GM19372 (cell line): Measurements from ENCODE around the gene NLRP13.
"Not testable (repeated sequence)": the region's sequence is repeated elsewhere in the genome, so short reads cannot be mapped to it uniquely, and the experiment has no call there.

Experiments
- ATAC-seq: cut with Tn5 transposase; IDR thresholded peaks from one replicate; pipeline ENCODE4 v1.9.1; 2021; ENCODE audit warnings: mild to moderate bottlenecking, low read depth, moderate library complexity; ENCODE audit not compliant: unreplicated experiment

NLRP13 gene, protein sequence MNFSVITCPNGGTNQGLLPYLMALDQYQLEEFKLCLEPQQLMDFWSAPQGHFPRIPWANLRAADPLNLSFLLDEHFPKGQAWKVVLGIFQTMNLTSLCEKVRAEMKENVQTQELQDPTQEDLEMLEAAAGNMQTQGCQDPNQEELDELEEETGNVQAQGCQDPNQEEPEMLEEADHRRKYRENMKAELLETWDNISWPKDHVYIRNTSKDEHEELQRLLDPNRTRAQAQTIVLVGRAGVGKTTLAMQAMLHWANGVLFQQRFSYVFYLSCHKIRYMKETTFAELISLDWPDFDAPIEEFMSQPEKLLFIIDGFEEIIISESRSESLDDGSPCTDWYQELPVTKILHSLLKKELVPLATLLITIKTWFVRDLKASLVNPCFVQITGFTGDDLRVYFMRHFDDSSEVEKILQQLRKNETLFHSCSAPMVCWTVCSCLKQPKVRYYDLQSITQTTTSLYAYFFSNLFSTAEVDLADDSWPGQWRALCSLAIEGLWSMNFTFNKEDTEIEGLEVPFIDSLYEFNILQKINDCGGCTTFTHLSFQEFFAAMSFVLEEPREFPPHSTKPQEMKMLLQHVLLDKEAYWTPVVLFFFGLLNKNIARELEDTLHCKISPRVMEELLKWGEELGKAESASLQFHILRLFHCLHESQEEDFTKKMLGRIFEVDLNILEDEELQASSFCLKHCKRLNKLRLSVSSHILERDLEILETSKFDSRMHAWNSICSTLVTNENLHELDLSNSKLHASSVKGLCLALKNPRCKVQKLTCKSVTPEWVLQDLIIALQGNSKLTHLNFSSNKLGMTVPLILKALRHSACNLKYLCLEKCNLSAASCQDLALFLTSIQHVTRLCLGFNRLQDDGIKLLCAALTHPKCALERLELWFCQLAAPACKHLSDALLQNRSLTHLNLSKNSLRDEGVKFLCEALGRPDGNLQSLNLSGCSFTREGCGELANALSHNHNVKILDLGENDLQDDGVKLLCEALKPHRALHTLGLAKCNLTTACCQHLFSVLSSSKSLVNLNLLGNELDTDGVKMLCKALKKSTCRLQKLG

DNA sequence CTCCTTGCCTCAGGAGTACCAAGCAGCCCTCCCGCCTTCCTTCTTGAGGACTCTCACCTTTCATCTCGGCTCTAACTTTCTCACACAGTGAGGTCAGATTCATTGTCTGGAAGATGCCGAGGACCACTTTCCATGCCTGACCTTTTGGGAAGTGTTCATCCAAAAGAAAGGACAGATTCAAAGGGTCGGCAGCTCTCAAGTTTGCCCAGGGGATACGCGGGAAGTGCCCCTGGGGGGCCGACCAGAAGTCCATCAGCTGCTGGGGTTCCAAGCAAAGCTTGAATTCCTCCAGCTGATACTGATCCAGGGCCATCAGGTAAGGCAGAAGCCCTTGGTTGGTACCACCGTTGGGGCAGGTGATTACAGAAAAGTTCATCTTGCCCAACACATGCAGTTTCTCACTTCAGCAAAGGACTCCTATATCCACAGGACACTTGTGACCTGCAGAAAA, at the start of gene NLRP13:
TSS of gene NLRP13 (minus strand) at position 401 of the 451 bp plus-strand sequence. CDS start at position 376, 25 bp downstream.
- ATAC-seq = no peak

DNA sequence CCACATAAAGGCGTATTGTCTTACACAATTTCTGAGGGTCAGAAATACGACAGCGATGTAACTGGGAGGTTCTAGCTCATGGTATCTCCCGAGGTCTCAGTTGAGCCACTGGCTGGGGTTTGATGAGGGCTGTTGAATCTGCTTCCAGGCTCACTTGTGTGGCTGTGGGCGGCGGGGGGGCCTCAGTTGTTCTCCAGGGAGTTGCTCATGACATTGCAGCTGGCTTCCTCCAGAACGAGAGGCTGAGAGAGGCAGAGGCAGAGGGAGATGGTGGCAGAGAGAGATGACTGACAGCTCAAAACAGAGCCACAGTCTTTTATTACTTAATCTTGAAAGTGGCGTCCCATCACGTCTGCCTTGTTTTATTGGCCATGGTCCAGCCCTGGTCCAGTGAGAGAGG, 48.3 kb upstream of the NLRP13 start:
- no peak for ATAC-seq

DNA sequence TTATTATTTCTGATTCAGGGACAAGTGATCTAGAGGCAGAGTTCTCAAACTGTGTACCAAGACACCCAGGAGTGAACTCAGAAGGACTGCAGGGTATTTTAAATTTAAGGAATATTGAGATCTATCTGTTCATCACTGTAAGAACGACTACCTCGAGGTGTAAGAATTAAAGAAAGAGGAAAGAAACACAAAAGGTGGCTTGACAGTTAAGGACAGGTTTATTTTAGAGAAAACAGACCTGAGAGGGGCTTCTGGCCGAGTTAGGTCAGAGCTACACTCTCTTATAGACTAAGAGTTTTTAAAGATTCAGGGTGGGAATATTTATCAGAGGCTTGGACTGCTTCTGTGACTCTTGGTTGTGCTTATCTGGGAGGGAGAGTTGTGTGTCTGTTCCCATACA, 41.8 kb upstream of the NLRP13 start:
- ATAC-seq = no peak

DNA sequence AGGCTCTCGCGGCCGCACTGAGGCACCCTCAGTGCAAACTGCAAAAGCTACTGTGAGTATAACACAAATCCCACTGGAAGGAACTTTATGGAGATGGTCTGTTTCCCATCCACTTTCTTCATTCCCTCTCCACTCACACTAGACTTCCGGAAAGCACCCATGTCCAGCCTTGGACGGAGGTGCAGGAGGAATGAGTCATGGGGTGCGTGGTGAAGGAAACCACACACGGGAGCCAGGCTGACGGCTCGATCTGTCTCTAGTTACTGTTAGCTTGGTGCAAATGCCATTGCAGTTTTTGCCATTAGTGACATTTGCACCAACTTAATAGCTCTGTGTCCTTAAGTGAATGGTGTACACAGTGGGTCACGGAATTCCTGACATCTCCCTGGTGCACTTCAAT, 30.1 kb upstream of the NLRP13 start:
- no peak for ATAC-seq

DNA sequence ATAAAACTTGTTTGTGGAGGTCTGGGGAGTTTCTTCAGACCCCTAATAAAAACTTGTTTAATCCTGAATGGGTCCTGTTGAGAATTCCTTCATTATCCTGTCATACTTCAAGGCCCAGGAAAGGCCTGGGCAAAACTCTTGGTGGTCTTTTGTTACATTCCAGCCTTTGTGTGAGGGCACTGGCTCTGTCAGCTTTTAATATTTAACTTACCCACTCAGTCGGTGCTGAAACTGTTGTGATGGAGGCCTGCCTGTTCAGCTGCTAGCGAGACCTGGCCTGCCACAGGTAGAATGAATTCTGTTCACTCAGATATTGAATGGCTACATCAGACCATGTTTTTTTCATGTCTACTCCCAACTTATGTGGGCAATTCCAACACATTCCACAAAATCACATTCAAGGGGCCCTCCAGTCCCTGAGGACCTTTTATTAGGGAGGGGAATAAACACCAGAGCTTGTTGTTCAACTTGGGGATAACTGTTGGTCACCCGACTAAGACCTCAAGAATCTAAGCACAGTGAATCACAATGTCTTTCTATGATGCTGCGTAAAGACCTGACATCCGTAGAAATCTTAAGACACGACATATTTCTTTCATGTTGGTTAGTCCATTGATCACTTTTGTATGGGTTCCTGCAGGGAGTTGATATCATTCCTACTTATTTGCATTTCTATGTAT, 28.0 kb upstream of the NLRP13 start:
- no peak for ATAC-seq

DNA sequence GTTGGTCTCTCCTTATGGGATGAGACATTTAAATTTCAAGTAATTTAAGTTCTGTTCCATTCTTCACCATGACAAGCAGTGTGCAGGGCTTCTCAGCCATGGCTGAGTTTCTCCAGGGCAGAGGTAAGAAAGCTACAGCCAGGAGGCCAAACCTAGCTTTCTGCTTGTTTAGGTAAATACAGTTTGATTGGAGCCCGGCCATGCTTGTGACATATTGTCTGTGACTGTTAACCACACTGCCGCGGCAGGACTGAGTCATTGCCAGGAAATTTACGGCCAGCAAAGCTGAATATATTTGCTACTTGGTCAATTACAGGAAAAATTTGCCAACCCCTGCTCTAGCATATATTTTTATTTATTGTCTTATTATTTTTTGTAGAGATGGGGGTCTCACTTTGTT, 26.2 kb upstream of the NLRP13 start:
- no peak for ATAC-seq

DNA sequence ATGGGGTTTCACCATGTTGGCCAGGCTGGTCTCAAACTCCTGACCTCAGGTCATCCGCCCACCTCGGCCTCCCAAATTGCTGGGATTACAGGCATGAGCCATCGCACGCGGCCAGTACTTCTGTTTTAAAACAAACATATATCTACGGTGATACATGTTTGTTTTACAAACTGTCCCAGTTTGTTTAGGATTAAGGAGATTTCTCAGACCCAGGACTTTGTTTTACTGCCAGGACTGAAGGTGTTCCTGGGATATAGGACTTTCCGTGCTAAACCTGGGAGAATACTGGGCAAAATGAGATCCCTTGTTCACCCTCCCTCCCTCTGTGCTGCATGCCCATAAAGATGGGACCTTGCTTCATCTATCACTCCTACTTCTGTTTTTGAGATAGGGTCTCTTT, 24.3 kb upstream of the NLRP13 start:
- ATAC-seq = no peak

DNA sequence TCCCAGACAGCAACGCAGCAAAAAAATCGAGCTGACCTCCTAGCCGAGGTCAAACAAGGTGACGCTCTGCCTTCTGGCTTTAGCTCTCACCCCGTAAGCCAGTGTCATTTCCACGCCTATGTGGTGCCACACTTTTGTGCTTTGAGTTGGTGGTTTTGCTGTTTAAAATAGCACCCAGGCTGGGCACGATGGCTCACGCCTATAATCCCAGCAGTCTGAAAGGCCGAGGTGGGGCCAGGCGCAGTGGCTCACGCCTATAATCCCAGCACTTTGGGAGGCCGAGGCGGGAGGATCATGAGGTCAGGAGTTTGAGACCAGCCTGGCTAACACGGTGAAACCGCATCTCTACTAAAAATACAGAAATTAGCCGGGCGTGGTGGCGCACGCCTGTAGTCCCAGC, 18.4 kb upstream of the NLRP13 start:
- ATAC-seq = not testable (repeated sequence)

DNA sequence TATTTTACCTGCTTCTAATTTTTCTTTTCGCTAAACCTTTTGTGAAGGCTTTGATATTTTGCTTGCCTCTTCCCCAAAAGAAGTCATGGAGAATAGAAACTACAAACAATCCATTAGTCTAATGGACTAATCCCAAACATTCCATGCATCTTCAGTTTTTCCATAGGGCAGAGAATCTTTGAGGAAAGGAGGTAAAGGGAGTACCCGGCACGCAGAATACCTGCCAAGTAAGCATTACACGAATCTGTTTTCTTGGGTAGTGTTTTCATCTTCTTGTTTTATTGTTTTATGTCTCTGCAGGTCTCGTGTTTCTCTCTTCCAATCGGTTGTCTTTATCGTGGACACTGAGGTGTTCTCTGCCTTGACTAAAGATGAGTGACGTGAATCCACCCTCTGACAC, 15.4 kb upstream of the NLRP13 start, which contains the start of gene NLRP8:
TSS of gene NLRP8 (plus strand) at position 301 of the 400 bp plus-strand sequence.
- ATAC-seq = no peak

DNA sequence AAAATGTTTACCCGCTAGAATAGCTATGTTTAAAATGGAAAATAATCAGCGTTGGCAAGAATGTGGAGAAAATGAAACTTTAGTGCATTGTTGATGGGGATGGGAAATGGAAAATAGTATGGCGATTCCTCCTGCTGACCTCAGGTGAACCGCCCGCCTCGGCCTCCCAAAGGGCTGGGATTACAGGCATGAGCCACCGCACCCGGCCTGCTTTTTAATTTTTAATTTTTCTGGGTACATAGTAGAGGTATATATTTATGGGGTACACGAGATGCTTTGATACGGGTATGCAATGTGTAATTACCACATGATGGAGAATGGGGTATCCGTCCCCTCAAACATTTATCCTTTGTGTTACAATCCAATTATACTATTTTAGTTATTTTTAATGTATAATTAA, 8.2 kb upstream of the NLRP13 start:
- no peak for ATAC-seq

DNA sequence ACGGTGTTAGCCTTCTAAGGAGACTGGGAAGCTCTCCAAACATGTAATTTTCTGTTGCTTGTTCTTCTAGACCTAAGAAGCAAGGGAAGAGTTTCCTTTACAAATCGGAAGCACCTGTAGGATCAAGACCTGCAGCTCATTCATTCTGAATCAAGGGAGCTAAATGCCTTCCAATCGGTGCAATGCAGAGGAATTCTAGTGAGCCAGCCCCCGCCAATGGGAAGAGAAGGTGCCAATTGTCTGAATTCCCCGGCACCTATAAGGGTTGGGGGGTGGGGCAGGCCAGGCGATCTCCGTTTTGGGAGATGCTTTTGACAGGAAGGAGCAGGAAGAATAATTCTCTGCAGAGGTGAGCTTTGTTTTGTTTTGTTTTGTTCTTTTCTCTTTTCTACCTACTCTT, 7.1 kb upstream of the NLRP13 start:
- ATAC-seq = no peak

DNA sequence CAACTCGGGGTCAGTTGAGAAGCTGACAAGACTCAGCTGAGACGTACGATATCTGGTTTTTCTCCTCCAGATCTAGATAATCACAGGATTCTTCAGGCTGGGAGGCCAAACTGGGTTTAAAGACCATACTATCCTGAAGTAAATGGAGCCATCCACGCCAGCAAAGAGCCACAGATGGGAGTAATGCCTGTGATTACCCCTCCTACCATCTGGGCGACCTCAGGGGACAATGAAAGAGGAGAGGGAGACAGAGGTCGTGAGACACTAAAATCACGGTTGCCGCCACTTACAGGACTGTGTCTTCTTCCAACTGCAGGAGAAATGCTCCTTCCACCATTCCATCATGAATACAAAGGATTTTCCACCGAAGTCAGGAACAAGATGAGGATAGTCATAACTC, 3.1 kb upstream of the NLRP13 start:
- no peak for ATAC-seq

DNA sequence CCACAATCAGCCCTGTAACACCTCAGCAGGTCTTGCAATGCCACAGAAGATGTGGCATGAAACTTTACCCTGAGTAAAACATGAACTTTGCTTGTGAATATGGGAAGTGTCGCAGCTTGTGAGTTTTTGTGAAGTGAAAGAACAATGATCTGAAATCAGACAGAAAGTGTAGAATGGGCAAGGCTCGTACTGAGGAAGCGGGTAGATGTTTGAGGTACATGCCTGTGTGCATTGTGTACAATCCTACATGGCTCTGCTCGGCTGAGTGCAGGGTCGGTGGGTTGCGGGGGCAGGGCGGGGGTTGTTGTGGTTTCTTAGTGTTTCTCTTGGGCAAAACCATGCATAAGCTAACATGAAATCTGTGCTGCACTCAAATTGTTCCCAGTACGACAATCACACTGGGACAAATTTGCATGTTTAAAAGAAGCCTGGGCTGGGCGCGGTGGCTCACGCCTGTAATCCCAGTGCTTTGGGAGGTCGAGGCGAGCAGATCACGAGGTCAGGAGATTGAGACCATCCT, 1.1 kb downstream of the NLRP13 start:
- no peak for ATAC-seq

DNA sequence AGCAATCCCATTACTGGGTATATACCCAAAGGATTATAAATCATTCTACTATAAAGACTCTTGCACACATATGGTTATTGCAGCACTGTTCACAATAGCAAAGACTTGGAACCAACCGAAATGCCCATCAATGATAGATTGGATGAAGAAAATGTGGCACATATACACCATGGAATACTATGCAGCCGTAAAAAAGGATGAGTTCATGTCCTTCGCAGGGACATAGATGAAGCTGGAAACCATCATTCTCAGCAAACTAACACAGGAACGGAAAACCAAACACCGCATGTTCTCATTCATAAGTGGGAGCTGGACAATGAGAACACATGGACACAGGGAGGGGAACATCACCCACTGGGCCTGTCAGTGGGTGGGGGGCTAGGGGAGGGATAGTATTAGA, 2.9 kb downstream of the NLRP13 start:
- not testable (repeated sequence) for ATAC-seq

DNA sequence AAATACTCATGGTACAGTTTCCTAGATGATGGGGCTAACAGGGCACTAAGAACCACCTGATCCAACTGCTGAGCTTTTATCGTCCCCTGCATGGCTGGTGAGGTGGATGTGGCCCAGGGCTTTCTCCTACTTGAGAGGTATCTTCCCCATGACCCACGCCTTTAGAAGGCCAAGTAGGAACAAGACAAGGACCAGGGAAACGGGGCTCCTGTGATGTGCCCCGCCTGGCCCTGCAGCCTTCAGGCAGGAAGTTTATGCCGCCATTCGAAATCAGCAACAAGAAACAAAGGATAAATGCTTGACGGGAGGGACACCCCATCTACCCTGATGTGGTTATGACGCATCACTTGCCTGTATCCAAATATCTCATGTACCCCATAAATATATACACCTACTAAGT, 4.1 kb downstream of the NLRP13 start:
- no peak for ATAC-seq

DNA sequence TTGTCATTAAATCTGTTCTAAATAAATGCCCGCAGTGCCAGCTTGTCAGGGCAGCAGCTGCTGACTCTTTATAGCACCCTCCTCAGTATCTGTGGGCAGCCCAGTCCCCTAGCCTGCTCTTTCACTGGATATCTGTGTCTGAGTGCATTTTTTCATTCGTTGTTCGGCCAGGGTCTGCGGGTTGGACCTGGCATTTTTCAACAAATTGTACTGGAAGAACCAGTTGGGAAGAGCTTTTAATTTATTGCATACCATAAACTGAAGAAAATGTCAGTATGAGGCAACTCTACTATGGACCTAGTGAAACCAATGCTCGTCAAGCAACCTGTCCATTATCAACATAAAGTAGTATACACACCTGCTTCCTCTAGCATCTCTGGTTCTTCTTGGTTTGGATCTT, 8.6 kb downstream of the NLRP13 start:
- ATAC-seq = no peak

DNA sequence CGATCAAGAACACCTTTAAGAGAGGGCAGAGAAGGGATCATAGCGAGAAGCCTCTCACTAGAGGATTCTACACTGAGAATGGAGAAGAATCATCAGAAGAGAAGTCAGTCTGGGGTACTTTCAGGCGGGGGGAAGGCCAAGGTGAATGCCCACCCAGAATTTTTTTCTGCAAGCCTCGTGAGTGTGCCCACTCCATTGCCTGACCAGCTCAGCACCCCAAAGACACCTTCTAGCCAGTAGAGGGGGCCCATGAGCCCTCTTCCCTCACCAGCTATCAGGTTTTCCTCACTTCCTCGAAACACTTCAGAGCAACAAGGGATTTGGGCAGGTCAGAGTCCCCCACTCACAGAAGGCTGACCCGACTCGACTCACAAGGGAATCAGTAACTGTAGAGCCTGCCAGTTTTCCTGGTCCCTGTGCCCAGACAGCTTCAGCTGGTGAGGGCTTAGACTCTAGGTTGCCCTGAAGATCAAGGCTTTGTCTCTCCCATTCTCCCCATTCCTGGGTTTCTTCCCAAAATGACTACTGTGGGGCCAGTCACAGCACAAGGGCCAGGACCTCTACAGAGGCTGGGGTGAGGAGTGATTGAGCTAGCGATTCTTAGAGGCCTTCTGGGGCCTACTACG, 18.4 kb downstream of the NLRP13 start:
- no peak for ATAC-seq

DNA sequence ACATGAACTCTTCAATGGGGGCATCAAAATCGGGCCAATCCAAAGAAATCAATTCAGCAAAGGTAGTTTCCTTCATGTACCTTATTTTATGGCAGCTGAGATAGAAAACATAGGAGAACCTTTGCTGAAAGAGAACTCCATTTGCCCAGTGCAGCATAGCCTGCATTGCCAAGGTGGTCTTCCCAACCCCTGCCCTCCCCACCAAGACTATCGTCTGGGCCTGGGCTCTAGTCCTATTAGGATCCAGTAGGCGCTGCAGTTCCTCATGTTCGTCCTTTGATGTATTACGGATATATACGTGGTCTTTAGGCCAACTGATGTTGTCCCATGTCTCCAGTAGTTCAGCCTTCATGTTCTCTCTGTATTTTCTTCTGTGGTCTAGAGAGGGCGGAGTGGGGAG, 19.2 kb downstream of the NLRP13 start:
- ATAC-seq = no peak

DNA sequence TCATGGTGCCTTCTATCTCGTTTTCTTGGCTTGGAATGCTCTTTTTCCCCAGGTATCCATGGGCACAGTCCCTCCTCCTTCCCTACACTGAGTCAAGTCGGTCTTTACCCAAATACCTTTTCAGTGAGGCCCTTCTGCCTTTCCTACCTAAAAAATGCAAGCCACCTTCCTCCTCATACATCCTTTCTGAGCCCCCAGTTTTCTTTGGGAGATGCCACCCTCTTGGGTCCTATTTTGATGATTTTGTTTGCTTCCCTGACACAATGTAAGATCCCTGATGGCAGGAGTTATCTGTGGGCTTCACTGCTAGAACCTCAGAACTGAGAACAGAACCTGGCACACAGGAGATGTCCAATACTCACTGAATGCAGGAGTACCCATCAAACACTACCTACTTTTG, 22.3 kb downstream of the NLRP13 start:
- ATAC-seq = no peak

DNA sequence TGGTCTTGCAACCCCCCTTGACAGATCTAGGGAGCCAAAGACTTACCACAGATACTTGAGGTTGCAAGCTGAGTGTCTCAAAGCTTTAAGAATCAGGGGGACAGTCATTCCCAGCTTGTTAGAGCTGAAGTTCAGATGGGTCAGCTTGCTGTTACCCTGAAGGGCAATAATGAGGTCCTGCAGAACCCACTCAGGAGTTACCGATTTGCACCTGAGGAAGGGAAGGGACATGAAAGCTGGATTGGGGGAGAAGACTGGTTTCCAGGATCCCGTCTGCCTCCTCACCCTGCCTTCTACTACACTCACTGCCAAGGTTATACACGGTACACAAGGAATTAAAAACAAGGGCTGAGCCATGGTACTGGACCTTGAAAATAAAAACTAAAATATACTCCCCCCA, 24.4 kb downstream of the NLRP13 start:
- ATAC-seq = no peak
